K562 (cell line): ENCODE measurements around the gene IFNAR2. TPM values are rescaled to one million over a fixed set of nuclear protein-coding genes. Genes with fewer than 3 reads are reported as not detected.
A peak's percentile ranks its signal among the peaks of the same experiment; 100 is the strongest.

ENCODE experiments used
- C11orf30 ChIP-seq: fragments of 450-650 bp; IDR thresholded peaks from 2 replicates; pipeline ENCODE4 v1.6.1; 2016; ENCODE audit warnings: low read depth, mild to moderate bottlenecking
- CREB3L1 ChIP-seq: fragments of 450-650 bp; IDR thresholded peaks from 2 replicates; pipeline ENCODE4 v1.6.1; 2014; ENCODE audit warnings: low read depth, mild to moderate bottlenecking, moderate library complexity, borderline replicate concordance
- CTBP1 ChIP-seq: fragments of 450-650 bp; IDR thresholded peaks from 2 replicates; pipeline ENCODE4 v1.6.1; 2016; ENCODE audit warnings: borderline replicate concordance
- DPF2 ChIP-seq: fragments of 450-650 bp; IDR thresholded peaks from 2 replicates; pipeline ENCODE4 v1.6.1; 2016
- ETV1 ChIP-seq: fragments of 450-650 bp; conservative IDR thresholded peaks from 2 replicates; pipeline ENCODE4 v1.6.1; 2016; ENCODE audit warnings: missing genetic modification characterization, control low read depth, low read depth, missing compliant biosample characterization
- GMEB1 ChIP-seq: fragments of 250-450 bp; sonication (Bioruptor Pico); IDR thresholded peaks from 2 replicates; pipeline ENCODE4 v1.4.0; 2020; ENCODE audit warnings: mild to moderate bottlenecking
- HMG20A ChIP-seq: fragments of 450-650 bp; formaldehyde crosslinking; conservative IDR thresholded peaks from 2 replicates; pipeline ENCODE4 v1.4.0; 2020; ENCODE audit warnings: mild to moderate bottlenecking, mixed read lengths
- KDM1A ChIP-seq, 2 experiments: fragments of 450-650 bp; IDR thresholded peaks; 2 replicates each; pipeline ENCODE4 v1.6.1; 2016; ENCODE audit warnings: mild to moderate bottlenecking in 2 of 2
- LEF1 ChIP-seq: fragments of 450-650 bp; IDR thresholded peaks from 2 replicates; pipeline ENCODE4 v1.6.1; 2016; ENCODE audit warnings: mild to moderate bottlenecking
- MTA1 ChIP-seq: fragments of 450-650 bp; IDR thresholded peaks from 2 replicates; pipeline ENCODE4 v1.6.1; 2017; ENCODE audit warnings: borderline replicate concordance
- SMARCC2 ChIP-seq: fragments of 450-650 bp; IDR thresholded peaks from 2 replicates; pipeline ENCODE4 v1.6.1; 2017; ENCODE audit warnings: antibody characterized with exemption, moderate library complexity, mild to moderate bottlenecking, low read depth
- STAG1 ChIP-seq: sonication (generic); formaldehyde crosslinking; IDR thresholded peaks from 2 replicates; pipeline ENCODE4 v1.5.0; 2020; ENCODE audit warnings: missing genetic modification reagents, borderline replicate concordance
- TEAD2 ChIP-seq: fragments of 450-650 bp; IDR thresholded peaks from 2 replicates; pipeline ENCODE4 v1.6.1; 2016; ENCODE audit warnings: missing genetic modification characterization, control low read depth, missing compliant biosample characterization
- TFAM ChIP-seq: fragments of 250-450 bp; sonication (Bioruptor Pico); conservative IDR thresholded peaks from 2 replicates; pipeline ENCODE4 v1.5.0; 2021; ENCODE audit warnings: mild to moderate bottlenecking, moderate library complexity
- VEZF1 ChIP-seq: fragments of 200-800 bp; sonication (Bioruptor generic); IDR thresholded peaks from 2 replicates; pipeline ENCODE4 v1.6.1; 2017; ENCODE audit warnings: missing genetic modification characterization, missing compliant biosample characterization
- ZBTB49 ChIP-seq: sonication (generic); formaldehyde crosslinking; IDR thresholded peaks from 2 replicates; pipeline ENCODE4 v1.8.0; 2022; ENCODE audit warnings: missing genetic modification reagents, mild to moderate bottlenecking, borderline replicate concordance
- ZBTB9 ChIP-seq: fragments of 450-650 bp; formaldehyde crosslinking; IDR thresholded peaks from 2 replicates; pipeline ENCODE4 v1.4.0; 2020; ENCODE audit warnings: mild to moderate bottlenecking, moderate library complexity
- ZNF12 ChIP-seq: sonication (generic); formaldehyde crosslinking; IDR thresholded peaks from 2 replicates; pipeline ENCODE4 v1.4.0; 2020; ENCODE audit warnings: mild to moderate bottlenecking, missing genetic modification reagents
- ZNF175 ChIP-seq: fragments of 200-800 bp; sonication (Bioruptor generic); IDR thresholded peaks from 2 replicates; pipeline ENCODE4 v1.6.1; 2016; ENCODE audit warnings: low read depth, mild to moderate bottlenecking, missing genetic modification characterization, missing compliant biosample characterization
- polyA plus RNA-seq, 8 experiments: library from polyadenylated mRNA; depleted of rRNA in 4 of 8; stranded (reverse) in 5 of 8; unstranded in 3 of 8; fragments of >200 nt; fragmentation: Nextera tagmentation in 2 of 8; fragmentation: Illumina TruSeq in 1 of 8; extraction: Ambion mirVana in 2 of 8; extraction: Trizol in 1 of 8; gene quantifications; 2 replicates each; pipeline versions ENCODE4 v1.2.1 to v1.2.3, GENCODE V29; 2011 to 2014; ENCODE audit warnings: inconsistent platforms in 1 of 8, missing spikeins in 1 of 8
- total RNA-seq, 7 experiments: library from RNA; depleted of rRNA in 6 of 7; stranded (reverse); fragments of >200 nt in 6 of 7; fragmentation: Illumina TruSeq in 2 of 7; extraction: Trizol in 2 of 7; gene quantifications; 2 replicates each; pipeline versions ENCODE4 v1.2.1 to v1.2.3, GENCODE V29; 2011 to 2021; ENCODE audit warnings: low replicate concordance in 1 of 7

Gene IFNAR2
- total and polyA plus RNA-seq, 9 of the 15 experiments (the other 6 are each of a cell fraction or from before 2014, with no cell fraction given), result 1.7 to 48.3 (median 8.4) TPM

- TF ChIP-seq ZBTB49 (CRISPR knock-in tag) (no peak), DPF2 (peak; percentile 86), TFAM (no peak), ETV1 (tag) (peak; percentile 61; the same call in 1 of the 2 replicates), ZNF175 (CRISPR knock-in tag) (0 out of 2 replicates have a peak, but pooled peaks have one; percentile 56), C11orf30 (no peak), MTA1 (0 out of 2 replicates have a peak, but pooled peaks have one; percentile 34), ZBTB9 (CRISPR knock-in tag) (peak; percentile 84; the same call in 1 of the 2 replicates), GMEB1 (CRISPR knock-in tag) (no peak), SMARCC2 (no peak), HMG20A (CRISPR knock-in tag) (no peak), TEAD2 (tag) (peak; percentile 30; the same call in 1 of the 2 replicates), VEZF1 (peak; percentile 17; the same call in 1 of the 2 replicates), LEF1 (peak; percentile 62; the same call in 1 of the 2 replicates), ZNF12 (CRISPR knock-in tag) (peak; percentile 89), CREB3L1 (no peak), STAG1 (CRISPR knock-in tag) (no peak), CTBP1 (peak; percentile 70), KDM1A (IDR thresholded peaks at IDR 0.05) (peak; percentile 41 to 71; a peak in 2 of 4 replicates)
These were observed 17.4 kb upstream of the IFNAR2 start (continued) for GRCh38 chr21:33212159-33212851.
